Measurements from ENCODE around the gene PLCB1.

DNA sequence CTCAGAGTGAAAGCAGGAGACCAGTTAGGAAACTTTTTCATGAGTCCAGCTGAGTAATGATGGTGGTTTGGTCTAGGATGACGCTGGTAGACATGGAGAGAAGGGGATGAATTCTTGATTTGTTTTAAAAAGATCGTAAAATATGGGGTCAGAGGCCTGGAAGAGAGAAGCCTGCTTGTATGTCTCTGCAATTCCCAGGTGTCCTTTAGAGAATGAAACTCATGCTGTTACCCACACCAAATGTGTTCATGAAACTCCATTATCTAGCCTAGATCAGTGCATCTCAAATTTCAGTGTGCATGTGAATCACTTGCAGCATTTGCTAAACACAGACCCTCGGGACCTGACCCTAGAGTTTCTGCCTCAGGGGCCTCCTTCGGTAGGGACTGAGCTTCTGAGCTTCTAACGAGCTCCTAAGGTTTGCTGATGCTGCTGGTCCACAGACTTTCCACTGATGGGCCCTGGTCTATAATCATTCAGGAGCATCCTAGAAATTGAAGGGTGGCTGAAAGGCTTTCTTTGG, 634.9 kb downstream of the PLCB1 start:
- TF ChIP-seq, protein P1, sequence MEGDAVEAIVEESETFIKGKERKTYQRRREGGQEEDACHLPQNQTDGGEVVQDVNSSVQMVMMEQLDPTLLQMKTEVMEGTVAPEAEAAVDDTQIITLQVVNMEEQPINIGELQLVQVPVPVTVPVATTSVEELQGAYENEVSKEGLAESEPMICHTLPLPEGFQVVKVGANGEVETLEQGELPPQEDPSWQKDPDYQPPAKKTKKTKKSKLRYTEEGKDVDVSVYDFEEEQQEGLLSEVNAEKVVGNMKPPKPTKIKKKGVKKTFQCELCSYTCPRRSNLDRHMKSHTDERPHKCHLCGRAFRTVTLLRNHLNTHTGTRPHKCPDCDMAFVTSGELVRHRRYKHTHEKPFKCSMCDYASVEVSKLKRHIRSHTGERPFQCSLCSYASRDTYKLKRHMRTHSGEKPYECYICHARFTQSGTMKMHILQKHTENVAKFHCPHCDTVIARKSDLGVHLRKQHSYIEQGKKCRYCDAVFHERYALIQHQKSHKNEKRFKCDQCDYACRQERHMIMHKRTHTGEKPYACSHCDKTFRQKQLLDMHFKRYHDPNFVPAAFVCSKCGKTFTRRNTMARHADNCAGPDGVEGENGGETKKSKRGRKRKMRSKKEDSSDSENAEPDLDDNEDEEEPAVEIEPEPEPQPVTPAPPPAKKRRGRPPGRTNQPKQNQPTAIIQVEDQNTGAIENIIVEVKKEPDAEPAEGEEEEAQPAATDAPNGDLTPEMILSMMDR (conservative IDR thresholded peaks at IDR 0.05; ENCODE audit: low read length): no peak
- no peak for TF ChIP-seq EZH2phosphoT487 (IDR thresholded peaks at IDR 0.05; ENCODE audit: borderline replicate concordance)
